H1 (cell line): ENCODE data around the gene KCTD15. TPM values are rescaled to one million over a fixed set of nuclear protein-coding genes. Genes with fewer than 3 reads are reported as not detected.

ENCODE experiments used
- GABPA ChIP-seq: IDR thresholded peaks from 2 replicates; pipeline ENCODE4 v1.6.1; 2011; ENCODE audit warnings: mild to moderate bottlenecking, low read length, moderate library complexity, borderline replicate concordance; ENCODE audit not compliant: insufficient read depth
- GTF2F1 ChIP-seq: IDR thresholded peaks from 2 replicates; pipeline ENCODE4 v1.6.1; 2012; ENCODE audit warnings: low read depth, low read length, improper control_type of control experiment, borderline replicate concordance
- SIRT6 ChIP-seq: IDR thresholded peaks from one replicate; pipeline ENCODE4 v1.7.1; 2012; ENCODE audit warnings: low read length, inconsistent platforms
- TAF7 ChIP-seq: optimal IDR thresholded peaks from 2 replicates; pipeline ENCODE3; 2011; ENCODE audit warnings: low read depth, mild to moderate bottlenecking, inconsistent platforms, low read length, moderate library complexity, borderline replicate concordance
- polyA plus RNA-seq, 7 experiments: library from polyadenylated mRNA; depleted of rRNA in 3 of 7; stranded (reverse) in 5 of 7; unstranded in 2 of 7; fragments of >200 nt in 5 of 7; fragments of 200-250 nt in 2 of 7; gene quantifications; 1 replicate in 5 of 7; 2 replicates in 1 of 7; 4 replicates in 1 of 7; pipeline versions ENCODE4 v1.2.1 to v1.2.3, GENCODE V29; 2011 to 2013; ENCODE audit warnings: missing spikeins in 2 of 7, mixed read lengths in 2 of 7
- total RNA-seq: library from RNA; stranded (reverse); fragmentation: NEBNext Ultra II Directional; extraction: Animal tissue kit (Norgen Biotek cat#: 25700); gene quantifications from 2 replicates; pipeline ENCODE4 v1.2.1, GENCODE V29; 2021
- TF ChIP-seq, protein P1 (sequence below), 3 experiments: IDR thresholded peaks; 1 replicate in 2 of 3; 2 replicates in 1 of 3; pipeline versions ENCODE4 v1.5.1 to v1.6.1; 2011; ENCODE audit warnings: low read length in 3 of 3, mild to moderate bottlenecking in 3 of 3, inconsistent platforms in 2 of 3, low read depth in 1 of 3, moderate library complexity in 1 of 3; ENCODE audit not compliant: insufficient read depth in 1 of 3; ENCODE audit errors: control extremely low read depth in 1 of 3

The KCTD15 gene
- total and polyA plus RNA-seq, 2 of the 8 experiments (the other 6 are each of a cell fraction or from before 2014, with no cell fraction given), result 25.1 to 27.0 TPM

DNA sequence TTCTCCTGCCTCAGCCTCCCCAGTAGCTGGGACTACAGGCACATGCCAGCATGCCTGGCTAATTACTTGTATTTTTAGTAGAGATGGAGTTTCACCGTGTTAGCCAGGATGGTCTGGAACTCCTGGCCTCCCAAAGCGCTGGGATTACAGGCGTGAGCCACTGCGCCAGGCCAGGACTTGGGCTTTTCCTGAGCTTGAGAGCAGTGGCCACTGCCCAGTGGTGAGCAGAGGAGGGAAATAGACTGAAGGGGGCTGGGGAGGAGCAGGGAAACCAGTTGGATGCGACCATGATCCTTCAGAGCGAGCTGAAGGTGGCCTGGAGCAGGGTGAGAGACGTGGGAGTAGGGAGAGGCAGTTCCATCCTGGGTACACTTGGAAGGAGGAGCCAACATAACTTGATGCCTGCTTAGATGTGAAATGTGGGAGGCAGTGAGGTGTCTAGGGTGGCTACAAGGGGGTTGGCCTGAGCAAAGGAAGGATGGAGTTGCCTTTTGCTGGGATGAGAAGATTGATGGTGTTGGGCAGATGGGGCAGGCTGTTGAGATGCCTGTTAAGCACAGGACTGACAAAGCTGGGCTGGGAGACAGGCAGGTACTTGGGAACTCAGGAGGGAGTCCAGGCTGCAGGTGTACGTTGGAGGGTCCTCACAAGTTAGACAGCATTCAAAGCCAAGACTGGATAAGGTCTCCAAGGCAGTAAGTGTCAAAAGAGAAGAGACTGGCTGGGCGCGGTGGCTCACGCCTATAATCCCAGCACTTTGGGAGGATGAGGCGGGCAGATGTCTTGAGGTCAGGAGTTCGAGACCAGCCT is 31.8 kb downstream of the KCTD15 start (continued):
- TF ChIP-seq, protein P1, sequence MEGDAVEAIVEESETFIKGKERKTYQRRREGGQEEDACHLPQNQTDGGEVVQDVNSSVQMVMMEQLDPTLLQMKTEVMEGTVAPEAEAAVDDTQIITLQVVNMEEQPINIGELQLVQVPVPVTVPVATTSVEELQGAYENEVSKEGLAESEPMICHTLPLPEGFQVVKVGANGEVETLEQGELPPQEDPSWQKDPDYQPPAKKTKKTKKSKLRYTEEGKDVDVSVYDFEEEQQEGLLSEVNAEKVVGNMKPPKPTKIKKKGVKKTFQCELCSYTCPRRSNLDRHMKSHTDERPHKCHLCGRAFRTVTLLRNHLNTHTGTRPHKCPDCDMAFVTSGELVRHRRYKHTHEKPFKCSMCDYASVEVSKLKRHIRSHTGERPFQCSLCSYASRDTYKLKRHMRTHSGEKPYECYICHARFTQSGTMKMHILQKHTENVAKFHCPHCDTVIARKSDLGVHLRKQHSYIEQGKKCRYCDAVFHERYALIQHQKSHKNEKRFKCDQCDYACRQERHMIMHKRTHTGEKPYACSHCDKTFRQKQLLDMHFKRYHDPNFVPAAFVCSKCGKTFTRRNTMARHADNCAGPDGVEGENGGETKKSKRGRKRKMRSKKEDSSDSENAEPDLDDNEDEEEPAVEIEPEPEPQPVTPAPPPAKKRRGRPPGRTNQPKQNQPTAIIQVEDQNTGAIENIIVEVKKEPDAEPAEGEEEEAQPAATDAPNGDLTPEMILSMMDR (IDR thresholded peaks at IDR 0.05; ENCODE audit: control extremely low read depth in 1 of 3, insufficient read depth in 1 of 3, low read depth in 1 of 3, low read length in 3 of 3), result no peak
- no peak for TF ChIP-seq TAF7
- TF ChIP-seq GABPA, result no peak
- TF ChIP-seq GTF2F1, result no peak
- no peak for TF ChIP-seq SIRT6
